Sciatic nerve (tissue), 2 donors: ENCODE measurements around the gene PPM1D. TPM values are rescaled to one million over a fixed set of nuclear protein-coding genes. Genes with fewer than 3 reads are reported as not detected.
"Not testable (repeated sequence)": the region's sequence is repeated elsewhere in the genome, so short reads cannot be mapped to it uniquely, and the experiment has no call there.

Experiments
- ATAC-seq: fragments of 200-7000 bp; cut with Tn5 transposase; one replicate; pipeline ENCODE4 v1.9.1; 2020; ENCODE audit warnings: mild to moderate bottlenecking, moderate library complexity
- DNase-seq: peaks from one replicate; pipeline ENCODE4 v3.0.0-alpha.2; 2020; ENCODE audit warnings: low spot score
- intact Hi-C: fragments of 100-400 bp; cut with DNase I; formaldehyde crosslinking; loops from one replicate; pipeline ENCODE4 v1.14.2; 2022
- total RNA-seq: library from RNA; stranded (reverse); fragmentation: NEBNext Ultra II Directional; extraction: Animal tissue kit (Norgen Biotek cat#: 25700); gene quantifications from one replicate; pipeline ENCODE4 v1.2.1, GENCODE V29; 2021
- donor health status: DM: no; HTN: no; CAD: no.
- donor health status: DM: no; HTN: no; CAD: no.

Gene PPM1D
- 18.9 TPM for total RNA-seq

DNA sequence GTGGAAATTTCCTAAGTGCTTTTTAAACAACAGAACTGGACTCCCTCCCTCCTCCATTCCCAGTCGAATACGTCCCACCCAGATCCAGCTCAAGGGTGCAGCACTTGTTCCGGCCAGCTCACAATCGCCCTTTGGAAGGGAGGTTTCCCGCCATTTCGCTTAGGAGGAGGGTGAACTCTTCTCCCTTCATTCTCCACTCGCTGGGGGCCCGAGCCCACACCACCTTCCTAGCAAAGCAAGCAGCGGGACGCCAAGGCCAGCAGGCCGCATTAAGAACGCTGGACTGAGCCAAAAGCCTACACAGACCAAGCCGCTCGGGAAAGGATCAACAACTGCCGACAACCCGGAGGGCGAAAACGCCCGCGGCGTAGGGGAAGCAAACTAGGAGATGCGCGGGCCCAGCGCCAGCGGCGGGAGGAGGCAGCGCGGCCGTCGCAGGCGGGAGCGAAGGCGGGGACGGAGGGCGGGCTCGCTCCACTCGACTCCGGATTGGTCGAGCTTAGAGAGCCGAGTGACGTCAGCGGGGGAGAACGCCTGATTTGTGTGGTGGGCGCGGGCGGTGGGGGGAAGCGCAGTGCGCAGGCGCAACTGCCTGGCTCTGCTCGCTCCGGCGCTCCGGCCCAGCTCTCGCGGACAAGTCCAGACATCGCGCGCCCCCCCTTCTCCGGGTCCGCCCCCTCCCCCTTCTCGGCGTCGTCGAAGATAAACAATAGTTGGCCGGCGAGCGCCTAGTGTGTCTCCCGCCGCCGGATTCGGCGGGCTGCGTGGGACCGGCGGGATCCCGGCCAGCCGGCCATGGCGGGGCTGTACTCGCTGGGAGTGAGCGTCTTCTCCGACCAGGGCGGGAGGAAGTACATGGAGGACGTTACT, at the start of gene PPM1D:
Gene PPM1D (plus strand): TSS at position 574 of the 870 bp plus-strand sequence. CDS start 222 bp downstream, at position 796.
- DNase-seq, result peak; percentile 100
- ATAC-seq, result peak; percentile 99
- intact Hi-C loops, result no loop called here

DNA sequence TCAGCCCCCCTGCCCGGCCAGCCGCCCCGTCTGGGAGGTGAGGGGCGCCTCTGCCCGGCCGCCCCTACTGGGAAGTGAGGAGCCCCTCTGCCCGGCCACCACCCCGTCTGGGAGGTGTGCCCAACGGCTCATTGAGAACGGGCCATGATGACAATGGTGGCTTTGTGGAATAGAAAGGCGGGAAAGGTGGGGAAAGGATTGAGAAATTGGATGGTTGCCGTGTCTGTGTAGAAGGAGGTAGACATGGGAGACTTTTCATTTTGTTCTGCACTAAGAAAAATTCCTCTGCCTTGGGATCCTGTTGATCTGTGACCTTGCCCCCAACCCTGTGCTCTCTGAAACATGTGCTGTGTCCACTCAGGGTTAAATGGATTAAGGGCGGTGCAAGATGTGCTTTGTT, 47.7 kb upstream of the PPM1D start:
- DNase-seq, ATAC-seq, intact Hi-C loops: not testable (repeated sequence)

DNA sequence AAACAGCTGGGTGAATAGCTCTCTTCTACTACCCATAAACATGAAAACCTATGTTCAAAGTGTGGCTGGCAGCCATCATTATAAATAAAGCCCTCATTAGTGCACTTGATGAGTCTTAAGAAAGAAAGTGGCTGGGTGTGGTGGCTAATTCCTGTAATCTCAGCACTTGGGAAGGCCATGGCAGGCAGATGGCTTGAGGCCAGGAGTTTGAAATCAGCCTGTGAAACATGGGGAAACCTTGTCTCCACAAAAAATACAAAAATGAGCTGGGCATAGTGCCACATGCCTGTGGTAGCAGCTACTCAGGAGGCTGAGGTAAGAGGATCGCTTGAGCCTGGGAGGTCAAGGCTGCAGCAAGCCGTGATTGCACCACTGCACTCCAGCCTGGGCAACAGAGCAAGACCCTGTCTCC, 45.6 kb upstream of the PPM1D start:
- ATAC-seq, result no peak
- intact Hi-C loops, result no loop called here
- DNase-seq, result no peak

DNA sequence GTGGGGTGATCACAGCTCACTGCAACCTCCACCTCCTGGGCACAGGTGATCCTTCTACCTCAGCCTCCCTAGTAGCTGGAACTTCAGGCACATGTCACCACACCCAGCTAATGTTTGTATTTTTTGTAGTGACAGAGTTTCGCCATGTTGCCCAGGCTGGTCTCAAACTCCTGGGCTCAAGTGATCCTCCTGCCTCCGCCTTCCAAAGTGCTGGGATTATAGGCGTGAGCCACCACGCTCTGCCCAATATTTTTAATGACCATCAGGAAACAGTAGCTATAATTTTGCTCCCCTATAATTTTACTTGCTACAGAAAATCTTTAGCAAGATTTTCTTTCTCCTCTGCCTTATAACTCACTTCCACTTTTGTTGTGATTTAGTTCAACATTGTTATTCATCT, 44.2 kb upstream of the PPM1D start:
- intact Hi-C loops, result no loop called here
- DNase-seq (no peak), ATAC-seq (no peak)

DNA sequence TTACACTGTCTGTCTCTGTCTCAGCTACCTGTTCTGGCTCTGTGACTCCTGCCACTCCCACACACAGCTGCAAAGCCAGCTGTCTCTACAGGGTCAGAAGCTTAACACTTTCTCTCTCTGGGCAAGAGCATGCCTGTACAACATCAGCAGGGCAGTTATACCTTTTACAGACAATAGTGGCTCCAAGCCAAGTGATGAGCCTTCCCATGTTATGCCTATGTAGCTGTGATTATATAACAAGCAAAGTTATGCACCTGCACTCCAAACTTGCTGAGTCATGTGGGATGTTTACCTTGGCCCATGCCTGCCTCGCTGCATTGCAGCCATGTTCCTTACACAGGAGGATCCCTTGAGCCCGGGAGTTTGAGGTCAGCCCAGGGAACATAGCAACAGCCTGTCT, 42.2 kb upstream of the PPM1D start:
- intact Hi-C loops, result no loop called here
- DNase-seq, result no peak
- no peak for ATAC-seq

DNA sequence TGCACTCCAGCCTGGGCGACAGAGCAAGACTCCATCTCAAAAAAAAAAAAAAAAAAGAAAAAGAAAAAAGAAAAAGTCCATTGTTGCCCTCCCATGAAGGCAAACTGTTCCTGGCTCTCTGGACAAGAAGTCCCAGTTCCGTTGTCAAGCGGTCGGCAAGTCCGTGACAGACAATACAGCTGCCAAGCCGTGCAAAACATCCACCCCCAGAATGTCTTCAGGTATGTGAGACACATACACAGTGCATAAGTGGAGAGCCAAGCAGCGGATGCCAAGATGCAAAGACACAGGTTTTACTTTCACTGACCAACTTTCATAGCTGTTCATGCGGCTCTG, 40.4 kb upstream of the PPM1D start:
- DNase-seq (no peak), ATAC-seq (no peak)
- intact Hi-C loops, result no loop called here

DNA sequence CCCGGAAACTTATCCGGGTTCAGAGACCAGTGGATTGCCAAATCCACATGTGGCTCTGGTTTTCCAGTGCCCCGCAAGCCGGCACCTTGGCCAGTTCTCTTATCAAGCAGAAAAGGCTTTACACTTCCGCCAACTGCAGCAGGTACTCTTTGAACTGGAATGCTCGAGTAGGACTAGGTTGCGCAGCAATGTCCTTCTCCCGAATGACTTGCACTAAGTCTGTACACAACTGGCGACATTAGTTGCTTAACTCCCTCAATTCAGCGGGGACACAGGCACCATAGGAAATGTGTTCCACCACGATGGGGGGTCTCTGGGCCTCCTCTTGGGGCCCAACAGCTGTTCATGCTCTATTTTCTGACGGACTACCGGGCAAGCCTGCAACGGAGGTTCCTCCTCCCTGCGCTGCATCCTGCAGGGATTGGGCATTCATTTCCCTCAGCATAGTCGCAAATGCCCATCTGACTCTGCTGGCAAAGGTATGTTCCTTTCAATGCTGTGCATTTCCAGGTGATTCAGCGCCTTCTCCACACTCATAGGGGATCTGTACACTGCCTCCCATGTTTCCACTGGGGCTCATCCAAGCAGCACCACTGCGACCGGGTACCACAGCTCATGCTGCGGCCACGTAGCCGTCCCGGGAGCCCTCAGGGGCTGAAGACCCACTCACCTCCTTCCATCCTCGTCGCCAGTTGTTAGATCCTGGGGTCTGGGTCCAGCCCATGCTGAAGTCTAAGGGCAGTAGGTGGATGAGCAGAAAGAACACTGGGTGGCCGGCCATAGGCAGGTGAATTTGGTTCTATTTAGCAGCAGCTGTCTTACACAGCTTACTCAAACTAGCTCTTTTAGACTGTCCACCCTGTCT, 39.8 kb upstream of the PPM1D start:
- intact Hi-C loops, result no loop called here
- no peak for ATAC-seq

DNA sequence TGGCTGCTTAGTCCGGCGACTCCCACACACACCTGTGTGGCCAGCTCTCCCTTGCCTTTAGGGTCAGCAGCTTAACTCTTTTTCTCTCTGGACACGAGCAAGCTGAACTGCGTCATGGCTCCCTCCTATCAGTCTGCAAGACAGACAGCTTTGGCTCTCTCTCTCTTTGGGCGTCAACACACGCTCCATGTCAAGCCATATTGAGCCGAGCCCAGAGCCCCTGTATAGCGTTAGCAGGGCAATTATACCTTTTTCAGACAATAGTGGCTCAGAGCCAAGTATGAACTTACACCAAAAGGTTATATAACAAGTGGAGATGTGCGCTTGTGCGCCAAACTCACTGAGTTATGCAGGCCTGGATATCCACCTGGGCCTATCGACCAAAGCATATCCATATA, 39.1 kb upstream of the PPM1D start:
- DNase-seq, result no peak
- no peak for ATAC-seq
- intact Hi-C loops, result no loop called here

More for the DNA sequence above, 39.8 kb upstream of the PPM1D start:
- DNase-seq, result no peak

DNA sequence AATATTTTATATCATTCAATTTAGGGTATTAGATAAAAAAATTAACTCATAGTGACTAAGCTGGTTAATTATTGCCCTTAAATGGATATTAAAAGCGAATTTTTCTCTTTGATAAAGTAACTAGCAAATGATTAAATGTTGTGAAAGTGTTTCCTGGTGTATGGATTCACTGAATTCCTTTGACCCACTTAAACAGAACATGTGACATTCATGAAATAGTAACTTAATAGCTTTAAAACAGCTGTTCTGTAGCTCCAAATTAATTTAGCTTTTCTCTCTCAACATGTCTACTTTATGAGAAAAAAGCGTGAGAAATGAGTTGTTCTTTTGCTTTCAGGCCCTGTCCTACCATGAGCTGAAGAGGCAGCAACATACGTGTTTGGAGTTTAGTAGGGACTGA, 37.6 kb upstream of the PPM1D start:
- DNase-seq (no peak), ATAC-seq (no peak)
- intact Hi-C loops, result no loop called here

DNA sequence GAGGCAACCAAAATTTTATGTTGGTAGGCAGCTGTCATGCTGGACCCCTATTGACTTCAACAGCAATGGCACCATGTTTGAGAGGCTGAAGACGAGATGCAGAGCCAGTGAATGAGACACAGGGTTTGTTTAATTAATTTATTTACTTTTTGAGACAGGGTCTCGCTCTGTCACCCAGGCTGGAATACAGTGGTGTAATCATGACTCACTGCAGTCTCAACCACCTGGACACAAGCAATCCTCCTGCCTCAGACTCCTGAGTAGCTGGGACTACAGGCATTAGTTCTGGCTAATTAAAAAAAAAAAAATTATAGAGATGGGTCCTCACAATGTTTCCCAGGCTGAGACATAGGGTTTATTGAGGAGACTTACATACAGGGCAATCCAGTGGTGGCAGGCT, 36.2 kb upstream of the PPM1D start:
- ATAC-seq (no peak), DNase-seq (no peak)
- intact Hi-C loops, result no loop called here

DNA sequence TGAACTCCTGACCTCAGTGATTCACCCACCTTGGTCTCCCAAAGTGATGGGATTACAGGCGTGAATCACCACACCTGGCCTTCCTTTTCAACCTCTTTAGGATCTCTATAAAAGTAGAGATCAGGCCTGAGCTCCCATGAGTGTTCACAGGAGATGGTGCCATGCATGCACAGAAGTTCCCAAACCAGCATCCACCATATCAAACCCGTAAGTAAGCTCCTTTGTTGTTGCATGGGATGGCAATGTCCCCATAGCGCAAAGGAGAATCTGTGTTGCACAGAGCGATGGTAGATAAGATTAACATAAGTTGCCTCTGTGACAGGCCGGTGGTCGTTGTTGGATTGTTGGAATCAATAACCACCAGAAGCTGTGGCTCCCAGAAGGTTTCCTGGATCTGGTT, 34.8 kb upstream of the PPM1D start:
- DNase-seq (no peak), ATAC-seq (no peak)
- intact Hi-C loops, result no loop called here

DNA sequence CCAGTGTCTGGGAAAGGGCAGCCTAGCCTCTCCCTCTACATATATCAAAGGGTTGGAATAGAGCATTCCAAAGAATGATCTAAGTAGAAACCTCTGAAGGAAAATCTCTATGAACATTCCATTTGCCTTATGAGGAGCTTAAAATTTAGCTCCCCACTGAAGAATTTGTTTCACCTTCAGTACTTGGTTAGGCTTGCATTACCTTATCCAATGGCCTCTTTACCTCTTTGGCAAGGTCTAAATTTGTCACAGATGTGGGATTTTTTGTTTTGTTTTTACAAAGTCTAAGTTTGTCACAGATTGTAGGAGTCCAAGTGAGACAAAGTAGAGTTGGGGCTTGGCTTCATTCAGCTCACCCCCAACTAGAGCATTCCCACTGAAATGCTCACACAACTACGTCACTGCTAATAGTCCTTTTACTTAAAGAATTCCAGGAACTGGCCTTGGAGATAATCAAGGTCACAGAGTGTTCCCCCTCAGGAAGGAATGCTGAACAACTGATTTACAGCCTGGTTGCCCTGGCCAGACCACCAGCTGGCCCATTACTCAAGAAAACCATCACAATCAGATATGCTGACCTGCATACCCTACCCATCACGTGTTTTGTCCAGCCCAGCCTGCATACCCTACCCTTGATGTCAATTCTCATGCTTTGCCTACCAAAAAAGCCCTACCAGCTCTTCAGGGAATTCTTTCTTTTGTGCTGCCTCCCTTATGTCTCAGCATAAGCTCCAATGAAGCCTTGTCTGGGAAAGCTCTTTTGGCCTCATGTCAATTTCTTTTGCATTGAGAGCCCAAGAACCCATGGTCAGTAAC, 26.5 kb upstream of the PPM1D start:
- intact Hi-C loops, result no loop called here
- ATAC-seq (no peak), DNase-seq (no peak)

DNA sequence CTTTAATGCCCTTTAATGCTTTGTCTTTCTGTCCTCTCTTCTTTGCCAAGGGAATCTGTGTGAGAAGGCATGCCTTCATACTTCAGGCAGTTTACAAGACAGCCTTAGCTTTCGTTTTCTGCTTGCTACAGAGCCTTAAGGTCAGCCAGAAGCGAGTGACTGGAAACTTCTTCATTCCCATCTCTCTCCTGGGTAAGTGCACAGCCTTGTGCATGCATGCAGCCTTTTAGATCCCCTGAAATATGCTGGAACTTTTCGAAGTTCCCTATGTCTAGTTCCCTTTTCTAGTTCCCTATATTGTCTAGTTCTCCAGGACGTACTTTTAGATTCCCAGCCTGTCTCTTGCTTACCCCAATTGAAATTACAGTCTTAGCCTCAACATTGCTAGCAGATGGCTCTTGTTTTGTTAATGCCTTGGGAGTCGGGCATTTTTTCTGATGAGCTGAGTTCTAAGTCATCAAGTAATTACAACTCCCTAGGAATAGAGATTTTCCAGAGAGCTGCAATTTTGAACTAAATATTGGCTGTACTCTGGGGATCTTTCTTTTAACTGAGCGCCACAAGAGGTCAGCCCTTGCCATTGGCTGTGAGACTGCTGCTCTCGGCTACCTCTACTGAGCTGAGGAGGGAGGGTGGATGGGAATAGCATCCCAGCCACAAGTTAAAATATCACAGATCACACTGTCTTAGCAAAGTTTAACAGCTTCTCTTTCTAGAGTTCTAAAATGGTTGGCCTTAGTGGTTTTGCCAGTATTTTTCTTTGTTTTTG, 22.7 kb upstream of the PPM1D start:
- ATAC-seq (peak; percentile 94), DNase-seq (no peak)
- intact Hi-C loops, result no loop called here

DNA sequence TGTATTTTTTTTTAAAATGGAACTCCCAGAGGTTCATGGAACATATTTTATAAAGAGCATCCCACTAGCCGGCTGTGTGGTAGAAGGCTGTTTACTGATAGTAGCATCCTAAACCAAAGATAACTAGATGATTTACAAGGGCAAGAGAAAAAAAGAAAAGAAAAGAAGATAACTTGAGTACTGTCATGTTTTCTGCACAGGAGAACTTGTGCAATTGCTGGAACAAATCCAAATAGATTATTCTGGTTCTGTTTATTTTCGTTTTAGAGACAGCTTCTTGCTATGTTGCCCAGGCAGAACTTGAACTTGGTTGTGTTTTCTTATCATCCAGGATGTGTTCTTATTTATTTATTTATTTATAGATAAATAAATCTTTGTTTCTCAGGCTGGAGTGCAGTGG, 20.9 kb upstream of the PPM1D start:
- ATAC-seq (peak; percentile 42), DNase-seq (no peak)
- intact Hi-C loops, result no loop called here

DNA sequence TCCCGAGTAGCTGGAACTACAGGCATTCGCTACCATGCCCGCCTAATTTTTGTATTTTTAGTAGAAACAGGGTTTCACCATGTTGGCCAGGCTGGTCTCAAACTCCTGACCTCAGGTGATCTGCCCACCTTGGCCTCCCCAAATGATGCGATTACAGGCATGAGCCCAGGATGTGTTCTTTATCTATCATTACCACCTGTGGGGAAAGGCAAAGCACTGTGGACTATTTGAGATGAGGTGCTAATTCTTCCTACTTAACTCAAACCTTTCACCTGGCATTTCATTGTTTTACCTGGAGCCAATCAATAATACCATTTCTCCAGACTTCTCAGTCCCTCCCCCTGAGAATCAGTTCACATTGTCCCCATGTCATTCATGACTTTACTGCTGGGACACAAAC, 20.4 kb upstream of the PPM1D start:
- no peak for ATAC-seq
- intact Hi-C loops, result no loop called here

DNA sequence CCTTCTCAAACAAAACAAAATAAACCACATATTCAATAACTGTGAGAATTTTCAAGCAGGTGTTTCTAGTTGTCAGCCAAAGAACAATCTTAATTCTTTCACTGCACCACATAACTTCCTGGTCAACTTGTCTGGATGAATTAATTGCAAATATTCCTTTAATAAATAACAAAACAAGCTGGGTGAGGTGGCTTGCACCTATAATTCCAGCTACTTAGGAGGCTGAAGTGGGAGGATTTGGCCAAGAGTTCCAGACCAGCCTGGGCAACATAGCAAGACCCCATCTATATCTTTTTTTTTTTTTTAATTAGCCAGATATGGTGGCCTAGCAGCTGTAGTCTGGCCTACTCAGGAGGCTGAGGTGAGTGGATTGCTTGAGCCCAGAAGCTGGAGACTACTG, 17.0 kb upstream of the PPM1D start:
- DNase-seq (no peak), ATAC-seq (no peak)
- intact Hi-C loops, result no loop called here

More for the DNA sequence above, 20.4 kb upstream of the PPM1D start:
- no peak for DNase-seq

DNA sequence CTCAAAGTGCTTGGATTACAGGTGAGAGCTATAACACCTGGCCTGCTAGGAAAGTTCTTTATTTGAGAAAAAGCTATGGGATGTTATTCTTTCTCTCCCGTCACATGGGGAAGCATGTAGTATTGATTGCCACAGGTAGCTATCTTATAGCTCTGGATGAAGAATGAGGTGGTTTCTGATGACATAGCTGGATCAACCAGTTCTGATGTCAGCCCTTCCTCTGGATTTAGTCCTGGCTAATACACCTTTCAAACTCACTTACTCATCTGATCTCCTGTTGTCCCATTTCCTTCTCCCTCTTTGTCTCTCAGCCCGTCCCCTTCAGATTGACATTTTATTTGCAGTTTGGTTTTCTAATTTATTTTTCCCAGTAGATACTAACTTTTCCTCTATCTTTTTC, 14.1 kb upstream of the PPM1D start:
- no peak for ATAC-seq
- intact Hi-C loops, result no loop called here
- no peak for DNase-seq

DNA sequence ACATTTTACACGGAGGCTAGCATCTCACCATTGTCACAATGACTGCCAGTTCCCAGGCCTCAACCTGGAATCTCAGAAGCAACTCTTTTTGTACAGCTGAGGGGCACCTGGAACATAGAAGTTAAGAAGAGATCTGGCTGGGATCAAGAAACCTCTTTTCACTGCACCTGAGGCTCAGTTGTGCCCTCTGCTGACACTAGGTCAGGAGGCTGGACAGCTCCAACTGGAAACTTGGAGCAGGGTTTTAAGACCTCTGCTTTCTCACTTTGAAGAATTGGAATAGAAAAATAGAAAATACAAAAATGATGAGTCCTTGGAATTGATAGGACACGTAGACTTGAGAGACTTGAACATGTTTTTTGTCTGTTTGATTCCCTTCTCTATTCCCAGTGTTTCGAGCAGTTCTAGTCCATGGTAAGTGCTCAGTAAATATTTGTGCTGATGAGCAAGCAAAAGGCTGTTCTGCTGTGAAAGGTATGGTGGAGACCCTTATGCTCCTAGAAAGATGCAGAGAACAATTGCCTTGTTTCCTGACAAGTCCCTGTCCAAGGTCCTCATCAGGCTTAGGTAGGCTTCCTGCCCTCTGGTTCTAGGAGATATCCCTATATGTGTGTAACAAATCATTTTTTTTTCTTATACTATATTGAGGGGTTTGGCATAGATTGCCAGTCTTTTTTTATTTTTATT, 13.6 kb upstream of the PPM1D start:
- intact Hi-C loops, result no loop called here
- ATAC-seq (no peak), DNase-seq (no peak)
